K562 (cell line): ENCODE measurements around the gene TNFRSF11A. TPM values are rescaled to one million over a fixed set of nuclear protein-coding genes. Genes with fewer than 3 reads are reported as not detected.

Experiments
- ATAC-seq: fragments of 200-7000 bp; cut with Tn5 transposase; 3 replicates; pipeline ENCODE4 v1.9.1; 2020; ENCODE audit warnings: moderate library complexity
- BruUV-seq: library from RNA; stranded (reverse); fragments of 400-500 nt; replicated peaks from 2 replicates; lab custom pipeline; 2021; lab: Mats Ljungman, UMichigan
- CTCF ChIA-PET: fragments of 300-600 bp; formaldehyde crosslinking; extraction: SDS; loops from one replicate; lab custom pipeline; 2021; ENCODE audit warnings: low intra/inter-chr PET ratio; lab: Yijun Ruan, JAX
- POLR2A ChIA-PET: fragments of 300-600, 350-650 bp; sonication (Branson Sonifier 250); formaldehyde crosslinking; extraction: SDS; loops from one replicate; lab custom pipeline; 2021; ENCODE audit warnings: antibody characterized with exemption, inconsistent platforms; lab: Yijun Ruan, JAX
- DNase-seq, 4 experiments: peaks; one replicate each; pipeline versions ENCODE4 v3.0.0 to v3.0.0-alpha.2; 2011 to 2018; ENCODE audit warnings: low spot score in 3 of 4, mixed read lengths in 3 of 4; ENCODE audit errors: extremely low read depth in 1 of 4
- FAIRE-seq: peaks from 2 replicates; lab custom pipeline; 2011; peaks lifted over from hg19 to GRCh38; lab: Jason Lieb, UNC
- H2AFZ ChIP-seq: 2 replicates; pipeline ENCODE4 v1.6.0; 2011; ENCODE audit warnings: low read depth, low read length, control low read depth, inconsistent platforms
- H3K27ac ChIP-seq: fragments of 200-600 bp; 3 replicates; pipeline ENCODE4 v1.8.0; 2011; ENCODE audit warnings: low read depth, mild to moderate bottlenecking, control low read depth, inconsistent platforms, low read length, moderate library complexity, mixed read lengths; ENCODE audit errors: extremely low read depth
- H3K27me3 ChIP-seq, 2 experiments: fragments of 300-600 bp in 1 of 2; 2 replicates in 1 of 2; 3 replicates in 1 of 2; pipeline versions ENCODE4 v1.6.0 to v1.8.0; 2011; ENCODE audit warnings: inconsistent platforms in 2 of 2, low read length in 2 of 2, mild to moderate bottlenecking in 1 of 2, mixed read lengths in 1 of 2, moderate library complexity in 1 of 2; ENCODE audit not compliant: control insufficient read depth in 2 of 2, insufficient read depth in 2 of 2
- H3K36me3 ChIP-seq: fragments of 300-600 bp; 3 replicates; pipeline ENCODE4 v1.8.0; 2011; ENCODE audit warnings: mild to moderate bottlenecking, low read length, inconsistent platforms; ENCODE audit not compliant: control insufficient read depth, insufficient read depth
- H3K4me1 ChIP-seq, 2 experiments: fragments of 200-600 bp in 1 of 2; replicated peaks in 1 of 2; 2 replicates in 1 of 2; 3 replicates in 1 of 2; pipeline versions ENCODE4 v1.5.1 to v1.8.0; 2011; ENCODE audit warnings: inconsistent platforms in 2 of 2, low read length in 2 of 2, mild to moderate bottlenecking in 1 of 2, mixed read lengths in 1 of 2, moderate library complexity in 1 of 2; ENCODE audit not compliant: control insufficient read depth in 2 of 2, insufficient read depth in 2 of 2
- H3K4me2 ChIP-seq: 2 replicates; pipeline ENCODE4 v1.6.1; 2011; ENCODE audit warnings: low read length, control low read depth, inconsistent platforms, mixed read lengths; ENCODE audit not compliant: insufficient read depth
- H3K4me3 ChIP-seq: fragments of 200-600 bp; sonication (generic), shearing (Covaris generic); 2 replicates; pipeline ENCODE4 v1.5.1; 2016; ENCODE audit warnings: control low read depth, inconsistent platforms
- H3K79me2 ChIP-seq: fragments of 200-600 bp; 3 replicates; pipeline ENCODE4 v1.8.0; 2011; ENCODE audit warnings: low read length, inconsistent platforms; ENCODE audit not compliant: control insufficient read depth, insufficient read depth
- H3K9ac ChIP-seq, 2 experiments: 2 replicates each; pipeline versions ENCODE4 v1.6.0 to v1.6.1; 2011; ENCODE audit warnings: low read depth in 2 of 2, low read length in 2 of 2, control low read depth in 1 of 2, inconsistent platforms in 1 of 2, mild to moderate bottlenecking in 1 of 2, mixed read lengths in 1 of 2; ENCODE audit not compliant: insufficient read depth in 1 of 2
- H3K9me1 ChIP-seq: one replicate; pipeline ENCODE4 v1.6.0; 2011; ENCODE audit warnings: inconsistent platforms, mild to moderate bottlenecking, low read length, moderate library complexity; ENCODE audit not compliant: control insufficient read depth, insufficient read depth
- H3K9me3 ChIP-seq: replicated peaks from 2 replicates; pipeline ENCODE4 v1.5.1; 2011; ENCODE audit warnings: low read depth, low read length, inconsistent platforms; ENCODE audit not compliant: control insufficient read depth, insufficient read depth
- H4K20me1 ChIP-seq: replicated peaks from 2 replicates; pipeline ENCODE4 v1.6.1; 2011; ENCODE audit warnings: low read length, inconsistent platforms, mixed read lengths; ENCODE audit not compliant: control insufficient read depth, insufficient read depth
- ILF3 ChIP-seq: fragments of 450-650 bp; IDR thresholded peaks from 2 replicates; pipeline ENCODE4 v1.6.1; 2018; ENCODE audit warnings: antibody characterized with exemption, mild to moderate bottlenecking, moderate library complexity, borderline replicate concordance
- L3MBTL2 ChIP-seq: fragments of 450-650 bp; IDR thresholded peaks from 2 replicates; pipeline ENCODE4 v1.6.1; 2016; ENCODE audit warnings: mild to moderate bottlenecking, moderate library complexity
- NR4A1 ChIP-seq, 2 experiments: fragments of 250-450 bp in 1 of 2; fragments of 450-650 bp in 1 of 2; sonication (Bioruptor Pico) in 1 of 2; IDR thresholded peaks; 2 replicates each; pipeline versions ENCODE4 v1.4.0 to v1.6.1; 2016 to 2020; ENCODE audit warnings: mild to moderate bottlenecking in 2 of 2, missing compliant biosample characterization in 1 of 2, missing genetic modification characterization in 1 of 2, moderate library complexity in 1 of 2
- SAFB ChIP-seq: fragments of 200-400 bp; formaldehyde crosslinking; IDR thresholded peaks from 2 replicates; pipeline ENCODE4 v1.6.1; 2017; ENCODE audit warnings: low read depth, low read length, borderline replicate concordance
- ZNF561 ChIP-seq: fragments of 450-650 bp; formaldehyde crosslinking; conservative IDR thresholded peaks from 2 replicates; pipeline ENCODE4 v1.4.0; 2020; ENCODE audit warnings: mild to moderate bottlenecking, moderate library complexity
- ZNF707 ChIP-seq: fragments of 250-450 bp; sonication (Bioruptor Pico); conservative IDR thresholded peaks from 2 replicates; pipeline ENCODE4 v1.8.0; 2022; ENCODE audit warnings: inconsistent platforms, mild to moderate bottlenecking, moderate library complexity
- WGBS: fragments of 100-300 bp; shearing (Covaris generic); methylation state at CpG from one replicate; pipeline ENCODE4 v1.1.6; 2016; ENCODE audit warnings: low coverage, mixed read lengths; ENCODE audit not compliant: insufficient coverage; ENCODE audit errors: missing lambda C conversion rate; 5-methylcytosine and 5-hydroxymethylcytosine counted together
- in situ Hi-C: fragments of 300-500 bp; cut with MboI; formaldehyde crosslinking; loops from 4 replicates; pipeline ENCODE4 v1.15.0; 2018; ENCODE audit warnings: inconsistent platforms, mixed read lengths
- intact Hi-C: fragments of 100-400 bp; cut with micrococcal nuclease; formaldehyde crosslinking; loops from 2 replicates; pipeline ENCODE4 v1.14.2; 2022
- polyA plus RNA-seq, 8 experiments: library from polyadenylated mRNA; depleted of rRNA in 4 of 8; stranded (reverse) in 5 of 8; unstranded in 3 of 8; fragments of >200 nt; fragmentation: Nextera tagmentation in 2 of 8; fragmentation: Illumina TruSeq in 1 of 8; extraction: Ambion mirVana in 2 of 8; extraction: Trizol in 1 of 8; gene quantifications; 2 replicates each; pipeline versions ENCODE4 v1.2.1 to v1.2.3, GENCODE V29; 2011 to 2014; ENCODE audit warnings: inconsistent platforms in 1 of 8, missing spikeins in 1 of 8
- total RNA-seq, 7 experiments: library from RNA; depleted of rRNA in 6 of 7; stranded (reverse); fragments of >200 nt in 6 of 7; fragmentation: Illumina TruSeq in 2 of 7; extraction: Trizol in 2 of 7; gene quantifications; 2 replicates each; pipeline versions ENCODE4 v1.2.1 to v1.2.3, GENCODE V29; 2011 to 2021; ENCODE audit warnings: low replicate concordance in 1 of 7
- TF ChIP-seq, protein P1 (sequence below): sonication (generic); formaldehyde crosslinking; IDR thresholded peaks from 2 replicates; pipeline ENCODE4 v1.8.0; 2022; ENCODE audit warnings: mild to moderate bottlenecking, missing genetic modification reagents
- TF ChIP-seq, protein P2 (sequence below): sonication (generic); formaldehyde crosslinking; IDR thresholded peaks from 2 replicates; pipeline ENCODE4 v1.8.0; 2023; ENCODE audit warnings: missing genetic modification reagents, mild to moderate bottlenecking, borderline replicate concordance
- TF ChIP-seq, protein P3 (sequence below): fragments of 450-650 bp; IDR thresholded peaks from 2 replicates; pipeline ENCODE4 v1.6.1; 2017; ENCODE audit warnings: mild to moderate bottlenecking, moderate library complexity

TNFRSF11A gene
- total and polyA plus RNA-seq, 9 of the 15 experiments (the other 6 are each of a cell fraction or from before 2014, with no cell fraction given) = 0.03 to 0.06 (median 0.04) TPM; not detected in 6

DNA sequence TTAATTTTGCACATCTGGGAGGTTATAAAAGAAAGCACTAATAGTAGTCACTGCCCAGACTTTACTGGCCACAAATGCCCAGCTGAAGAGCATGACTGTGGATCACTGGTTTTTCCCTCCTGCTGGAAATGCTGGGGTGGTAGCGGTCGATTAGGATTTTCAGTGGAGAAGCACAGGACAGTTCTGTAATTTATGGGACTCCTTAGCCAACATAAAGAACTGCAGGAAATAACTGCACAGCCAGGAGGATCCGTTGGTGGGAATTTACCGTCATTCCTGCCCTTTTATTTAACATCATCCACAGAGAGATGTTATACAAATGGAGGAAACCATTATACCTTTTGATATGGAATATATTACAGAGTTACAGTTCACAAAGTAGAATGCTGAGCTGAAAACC lies 61.5 kb downstream of the TNFRSF11A start:
- no peak for TF ChIP-seq NR4A1 (CRISPR knock-in tag; IDR thresholded peaks at IDR 0.05)
- no peak for TF ChIP-seq NR4A1 (tag; IDR thresholded peaks at IDR 0.05)
- TF ChIP-seq, protein P1, sequence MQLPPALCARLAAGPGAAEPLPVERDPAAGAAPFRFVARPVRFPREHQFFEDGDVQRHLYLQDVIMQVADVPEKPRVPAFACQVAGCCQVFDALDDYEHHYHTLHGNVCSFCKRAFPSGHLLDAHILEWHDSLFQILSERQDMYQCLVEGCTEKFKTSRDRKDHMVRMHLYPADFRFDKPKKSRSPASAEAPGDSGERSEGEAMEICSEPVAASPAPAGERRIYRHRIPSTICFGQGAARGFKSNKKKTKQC (CRISPR knock-in tag) = no peak
- TF ChIP-seq ZNF707 (CRISPR knock-in tag) = no peak
- TF ChIP-seq, protein P2, sequence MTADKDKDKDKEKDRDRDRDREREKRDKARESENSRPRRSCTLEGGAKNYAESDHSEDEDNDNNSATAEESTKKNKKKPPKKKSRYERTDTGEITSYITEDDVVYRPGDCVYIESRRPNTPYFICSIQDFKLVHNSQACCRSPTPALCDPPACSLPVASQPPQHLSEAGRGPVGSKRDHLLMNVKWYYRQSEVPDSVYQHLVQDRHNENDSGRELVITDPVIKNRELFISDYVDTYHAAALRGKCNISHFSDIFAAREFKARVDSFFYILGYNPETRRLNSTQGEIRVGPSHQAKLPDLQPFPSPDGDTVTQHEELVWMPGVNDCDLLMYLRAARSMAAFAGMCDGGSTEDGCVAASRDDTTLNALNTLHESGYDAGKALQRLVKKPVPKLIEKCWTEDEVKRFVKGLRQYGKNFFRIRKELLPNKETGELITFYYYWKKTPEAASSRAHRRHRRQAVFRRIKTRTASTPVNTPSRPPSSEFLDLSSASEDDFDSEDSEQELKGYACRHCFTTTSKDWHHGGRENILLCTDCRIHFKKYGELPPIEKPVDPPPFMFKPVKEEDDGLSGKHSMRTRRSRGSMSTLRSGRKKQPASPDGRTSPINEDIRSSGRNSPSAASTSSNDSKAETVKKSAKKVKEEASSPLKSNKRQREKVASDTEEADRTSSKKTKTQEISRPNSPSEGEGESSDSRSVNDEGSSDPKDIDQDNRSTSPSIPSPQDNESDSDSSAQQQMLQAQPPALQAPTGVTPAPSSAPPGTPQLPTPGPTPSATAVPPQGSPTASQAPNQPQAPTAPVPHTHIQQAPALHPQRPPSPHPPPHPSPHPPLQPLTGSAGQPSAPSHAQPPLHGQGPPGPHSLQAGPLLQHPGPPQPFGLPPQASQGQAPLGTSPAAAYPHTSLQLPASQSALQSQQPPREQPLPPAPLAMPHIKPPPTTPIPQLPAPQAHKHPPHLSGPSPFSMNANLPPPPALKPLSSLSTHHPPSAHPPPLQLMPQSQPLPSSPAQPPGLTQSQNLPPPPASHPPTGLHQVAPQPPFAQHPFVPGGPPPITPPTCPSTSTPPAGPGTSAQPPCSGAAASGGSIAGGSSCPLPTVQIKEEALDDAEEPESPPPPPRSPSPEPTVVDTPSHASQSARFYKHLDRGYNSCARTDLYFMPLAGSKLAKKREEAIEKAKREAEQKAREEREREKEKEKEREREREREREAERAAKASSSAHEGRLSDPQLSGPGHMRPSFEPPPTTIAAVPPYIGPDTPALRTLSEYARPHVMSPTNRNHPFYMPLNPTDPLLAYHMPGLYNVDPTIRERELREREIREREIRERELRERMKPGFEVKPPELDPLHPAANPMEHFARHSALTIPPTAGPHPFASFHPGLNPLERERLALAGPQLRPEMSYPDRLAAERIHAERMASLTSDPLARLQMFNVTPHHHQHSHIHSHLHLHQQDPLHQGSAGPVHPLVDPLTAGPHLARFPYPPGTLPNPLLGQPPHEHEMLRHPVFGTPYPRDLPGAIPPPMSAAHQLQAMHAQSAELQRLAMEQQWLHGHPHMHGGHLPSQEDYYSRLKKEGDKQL = no peak
- TF ChIP-seq L3MBTL2 = no peak
- TF ChIP-seq ZNF561 (CRISPR knock-in tag) = no peak
- no peak for TF ChIP-seq SAFB
- TF ChIP-seq ILF3 = no peak
- TF ChIP-seq, protein P3, sequence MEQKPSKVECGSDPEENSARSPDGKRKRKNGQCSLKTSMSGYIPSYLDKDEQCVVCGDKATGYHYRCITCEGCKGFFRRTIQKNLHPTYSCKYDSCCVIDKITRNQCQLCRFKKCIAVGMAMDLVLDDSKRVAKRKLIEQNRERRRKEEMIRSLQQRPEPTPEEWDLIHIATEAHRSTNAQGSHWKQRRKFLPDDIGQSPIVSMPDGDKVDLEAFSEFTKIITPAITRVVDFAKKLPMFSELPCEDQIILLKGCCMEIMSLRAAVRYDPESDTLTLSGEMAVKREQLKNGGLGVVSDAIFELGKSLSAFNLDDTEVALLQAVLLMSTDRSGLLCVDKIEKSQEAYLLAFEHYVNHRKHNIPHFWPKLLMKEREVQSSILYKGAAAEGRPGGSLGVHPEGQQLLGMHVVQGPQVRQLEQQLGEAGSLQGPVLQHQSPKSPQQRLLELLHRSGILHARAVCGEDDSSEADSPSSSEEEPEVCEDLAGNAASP = no peak
- Histone ChIP-seq H3K9me3 (no peaks in the 10 kb centered on the region), H3K4me1 (peaks cover 5 to 14% of the 10 kb centered on the region in 2 experiments; a peak in 4 of 5 replicates), H3K4me3 (no peak overlapping the region), H3K27me3 (no peaks in the 10 kb centered on the region), H3K9ac (no peak overlapping the region), H3K79me2 (no peaks in the 10 kb centered on the region), H3K4me2 (no peak overlapping the region), H3K9me1 (no peaks in the 10 kb centered on the region), H2AFZ (no peak overlapping the region), H3K27ac (no peak overlapping the region), H3K36me3 (no peaks in the 10 kb centered on the region), H4K20me1 (no peaks in the 10 kb centered on the region)
- ChIA-PET CTCF (no interaction called here), POLR2A (no interaction called here)
- in situ Hi-C loops (no loop called here), intact Hi-C loops (no loop called here)
- no peak for DNase-seq
- ATAC-seq = no peak
- 27% methylated on average over 4 of the region's 4 CpGs for WGBS
- FAIRE-seq = no peak
- no TSS peak for BruUV-seq
